Activated T-cell treated with anti-CD3 and anti-CD28 coated beads for 24 hours (primary cell): Measurements from ENCODE around the gene BCL2L13.

ENCODE experiments used
- DNase-seq: peaks from one replicate; pipeline ENCODE4 v3.0.0-alpha.2; 2020; ENCODE audit warnings: low read depth

The BCL2L13 gene

GRCh38 chr22:17779286-17780115 lies 140.9 kb downstream of the BCL2L13 start:
- no peak for DNase-seq

- DNase-seq = no peak
Observed at GRCh38 chr22:17780116-17780740, 141.7 kb downstream of the BCL2L13 start.
